Muscle of leg (tissue), 11 donors: ENCODE measurements around the gene TRAPPC4. TPM values are rescaled to one million over a fixed set of nuclear protein-coding genes. Genes with fewer than 3 reads are reported as not detected.
"Not testable (repeated sequence)": the region's sequence is repeated elsewhere in the genome, so short reads cannot be mapped to it uniquely, and the experiment has no call there.

ENCODE experiments used
- DNase-seq: peaks from one replicate; pipeline ENCODE4 v3.0.0; 2013
- H3K27ac ChIP-seq: one replicate; pipeline ENCODE4 v1.5.1; 2013; ENCODE audit warnings: mild to moderate bottlenecking, low read length, control low read depth
- H3K27me3 ChIP-seq: one replicate; pipeline ENCODE4 v1.6.1; 2013; ENCODE audit warnings: low read length; ENCODE audit not compliant: control insufficient read depth, insufficient read depth
- H3K36me3 ChIP-seq: one replicate; pipeline ENCODE4 v1.6.1; 2013; ENCODE audit warnings: low read length; ENCODE audit not compliant: control insufficient read depth, insufficient read depth
- H3K4me1 ChIP-seq: one replicate; pipeline ENCODE4 v1.6.1; 2013; ENCODE audit warnings: low read length; ENCODE audit not compliant: control insufficient read depth, insufficient read depth
- H3K4me3 ChIP-seq: one replicate; pipeline ENCODE4 v1.5.1; 2013; ENCODE audit warnings: low read length, control low read depth
- H3K9me3 ChIP-seq: replicated peaks from 2 replicates; pipeline ENCODE4 v1.6.1; 2013; ENCODE audit warnings: low read depth, low read length; ENCODE audit not compliant: control insufficient read depth
- WGBS: methylation state at CpG from one replicate; pipeline ENCODE4 v1.1.5; 2013; ENCODE audit warnings: missing lambda C conversion rate; ENCODE audit not compliant: insufficient coverage; 5-methylcytosine and 5-hydroxymethylcytosine counted together
- polyA plus RNA-seq, 8 donors: library from polyadenylated mRNA; unstranded; fragments of 120-200 nt; gene quantifications; one replicate each; pipeline versions ENCODE4 v1.2.1 to v1.2.3, GENCODE V29; 2013; ENCODE audit warnings: inconsistent platforms in 1 of 8, low replicate concordance in 1 of 8; ENCODE audit not compliant: insufficient read length in 8 of 8, insufficient read depth in 1 of 8
- total RNA-seq: library from RNA; stranded (reverse); fragments of 120-200 nt; gene quantifications from one replicate; pipeline ENCODE4 v1.2.4, GENCODE V29; 2013

The TRAPPC4 gene
- total and polyA plus RNA-seq, 9 donors: 41.9 to 56.3 (median 48.5) TPM

DNA sequence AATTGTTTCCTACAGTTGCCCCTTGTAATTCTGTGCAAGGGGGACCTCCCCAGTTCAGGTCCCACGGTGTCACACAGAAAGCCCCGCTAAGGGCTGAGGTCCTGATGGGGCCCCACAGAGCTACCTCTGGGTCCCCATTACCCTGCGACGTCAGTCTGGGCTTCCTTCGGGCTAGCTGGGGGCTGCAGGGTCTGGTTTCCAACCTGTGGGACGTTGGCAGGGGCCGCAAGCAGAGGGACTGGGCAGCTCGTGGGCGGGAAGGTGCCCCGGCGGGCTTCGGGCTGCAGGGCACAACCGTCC lies 11.4 kb downstream of the TRAPPC4 start:
- no peaks in the 10 kb centered on the region for H3K9me3 ChIP-seq
- no peak for DNase-seq
- peak overlapping the region; percentile 7 for H3K27ac ChIP-seq
- H3K27me3 ChIP-seq: no peaks in the 10 kb centered on the region
- peaks cover 32% of the 10 kb centered on the region for H3K36me3 ChIP-seq
- H3K4me1 ChIP-seq: peaks cover 22% of the 10 kb centered on the region
- 2% methylated on average over 13 of the region's 13 CpGs for WGBS
- peak overlapping the region; percentile 73 for H3K4me3 ChIP-seq

DNA sequence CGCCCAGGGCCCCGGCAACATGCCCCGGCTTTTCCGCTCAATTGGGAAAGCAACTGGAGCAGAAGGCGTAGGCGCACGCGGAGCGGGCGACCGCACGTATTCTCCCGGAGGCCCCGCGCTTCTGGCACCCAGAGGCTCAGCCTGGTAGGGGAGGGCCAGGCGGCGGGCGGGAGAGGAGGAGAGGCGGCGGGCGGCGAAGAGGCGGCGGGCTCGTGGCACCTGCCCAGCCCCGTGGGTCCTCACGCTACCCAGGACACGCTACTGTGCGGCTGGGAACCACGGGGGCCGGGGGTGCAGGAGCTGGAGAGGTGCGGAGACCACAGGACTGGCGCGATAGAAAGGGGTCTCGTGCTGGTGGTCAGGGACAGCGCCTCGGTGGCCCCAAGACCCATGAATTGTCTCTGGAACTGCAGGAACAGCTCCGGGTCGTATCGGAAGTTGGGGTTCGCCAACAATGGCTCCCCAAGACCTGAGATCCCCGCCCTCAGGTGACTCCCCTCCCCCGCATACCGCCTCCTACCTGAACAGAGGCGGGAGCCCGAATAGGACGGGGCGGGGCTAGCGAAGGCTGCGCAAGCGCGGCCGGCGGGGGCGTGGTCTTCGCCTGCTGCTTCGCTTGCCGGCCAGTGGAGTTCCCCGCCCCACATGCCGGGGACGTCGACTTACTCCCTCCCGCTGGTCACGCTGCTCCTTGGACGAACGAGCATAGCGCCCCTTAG lies 11.9 kb downstream of the TRAPPC4 start, which contains the start of gene SLC37A4:
TSS of gene SLC37A4 (minus strand) at position 549 of the 719 bp plus-strand sequence.
- H3K4me3 ChIP-seq: peak within 1 kb of the TSS; percentile 73
- peaks cover 22% of the 10 kb centered on the region for H3K4me1 ChIP-seq
- peaks cover 28% of the 10 kb centered on the region for H3K36me3 ChIP-seq
- no peaks in the 10 kb centered on the region for H3K27me3 ChIP-seq
- H3K9me3 ChIP-seq: no peaks in the 10 kb centered on the region
- under 1% methylated on average over 58 of the region's 67 CpGs for WGBS
- DNase-seq: peak; percentile 97
- peak within 1 kb of the TSS; percentile 7 for H3K27ac ChIP-seq

DNA sequence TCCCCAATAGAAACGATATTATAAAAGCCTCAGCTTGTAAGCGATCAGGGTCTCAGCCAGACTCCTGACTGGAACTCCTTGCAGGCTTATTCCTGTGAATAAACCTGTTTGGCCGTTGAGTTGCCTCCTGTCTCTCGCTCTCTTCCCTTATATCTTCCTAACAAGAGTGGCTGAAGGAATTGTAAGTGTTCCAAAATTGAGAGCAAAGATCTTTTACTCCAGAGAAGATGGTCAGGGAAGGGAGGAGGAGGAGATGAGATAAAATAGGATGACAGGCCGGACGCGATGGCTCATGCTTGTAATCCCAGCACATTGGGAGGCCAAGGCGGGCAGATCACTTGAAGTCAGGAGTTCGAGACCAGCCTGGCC lies 13.3 kb downstream of the TRAPPC4 start:
- no peak for DNase-seq
- Histone ChIP-seq H3K4me1 (peaks cover 22% of the 10 kb centered on the region), H3K27me3 (no peaks in the 10 kb centered on the region), H3K27ac (no peak overlapping the region), H3K4me3 (no peak overlapping the region), H3K36me3 (peaks cover 16% of the 10 kb centered on the region), H3K9me3 (no peaks in the 10 kb centered on the region)
- 89% methylated on average over 6 of the region's 9 CpGs for WGBS

DNA sequence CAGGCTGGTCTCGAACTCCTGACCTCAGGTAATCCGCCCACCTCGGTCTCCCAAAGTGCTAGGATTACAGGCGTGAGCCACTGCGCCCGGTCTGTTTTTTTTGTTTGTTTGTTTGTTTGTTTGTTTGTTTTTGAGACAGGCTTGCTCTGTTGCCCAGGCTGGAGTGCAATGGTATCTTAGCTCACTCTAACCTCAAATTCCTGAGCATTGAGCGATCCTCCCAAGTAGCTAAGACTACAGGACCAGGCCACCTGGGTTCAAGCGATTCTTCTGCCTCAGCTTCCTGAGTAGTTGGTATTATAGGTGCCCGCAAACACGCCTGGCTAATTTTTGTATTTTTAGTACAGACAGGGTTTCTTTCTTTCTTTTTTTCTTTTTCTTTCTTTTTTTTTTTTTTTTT lies 14.9 kb downstream of the TRAPPC4 start:
- DNase-seq, H3K4me3 ChIP-seq, H3K9me3 ChIP-seq, H3K36me3 ChIP-seq, H3K27ac ChIP-seq, H3K27me3 ChIP-seq: not testable (repeated sequence)
- 80% methylated on average over 4 of the region's 10 CpGs for WGBS
- peaks cover 13% of the 10 kb centered on the region for H3K4me1 ChIP-seq

DNA sequence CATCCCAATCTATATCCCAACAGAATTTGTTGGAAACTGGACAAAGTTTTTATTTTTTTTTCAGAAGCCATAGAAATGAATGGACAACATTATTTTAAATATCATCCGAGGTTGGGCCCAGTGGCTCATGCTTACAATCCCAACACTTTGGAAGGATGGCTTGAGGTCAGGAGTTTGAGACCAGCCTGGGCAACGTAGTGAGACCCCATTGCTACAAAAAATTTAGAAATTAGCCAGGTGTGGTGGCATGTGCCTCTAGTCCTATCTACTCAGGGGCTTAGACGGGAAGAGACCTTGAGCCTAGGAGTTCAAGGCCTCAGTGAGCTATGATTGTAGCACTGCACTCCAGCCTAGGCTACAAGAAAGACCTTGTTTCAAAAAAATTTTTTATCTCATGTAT lies 16.2 kb downstream of the TRAPPC4 start:
- Histone ChIP-seq H3K27me3 (no peaks in the 10 kb centered on the region), H3K36me3 (no peaks in the 10 kb centered on the region), H3K4me3 (no peak overlapping the region), H3K4me1 (peaks cover 7% of the 10 kb centered on the region), H3K27ac (no peak overlapping the region), H3K9me3 (no peaks in the 10 kb centered on the region)
- no CpG with 5 or more reads among the region's 3 CpGs for WGBS
- DNase-seq: no peak

DNA sequence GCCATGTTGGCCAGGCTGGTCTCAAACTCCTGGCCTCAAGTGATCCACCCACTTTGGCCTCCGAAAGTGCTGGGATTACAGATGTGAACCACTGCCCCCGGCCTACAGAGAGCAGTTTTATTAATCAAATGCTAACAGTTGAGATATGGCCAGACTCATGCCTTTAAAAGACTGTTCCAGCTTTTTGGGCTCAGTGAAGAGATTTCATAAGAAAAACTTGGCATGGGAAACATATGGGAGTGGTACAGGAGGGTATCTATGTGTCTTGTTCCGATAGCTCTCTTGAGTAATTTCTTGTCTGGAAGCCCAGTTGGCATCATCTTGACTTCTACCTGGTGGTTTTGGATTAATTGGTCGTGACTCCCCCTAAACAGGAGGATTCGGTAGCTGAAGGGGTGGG lies 20.3 kb downstream of the TRAPPC4 start:
- no peak overlapping the region for H3K27ac ChIP-seq
- WGBS: 92% methylated on average over 4 of the region's 5 CpGs
- no peak overlapping the region for H3K4me3 ChIP-seq
- H3K27me3 ChIP-seq: no peaks in the 10 kb centered on the region
- no peaks in the 10 kb centered on the region for H3K4me1 ChIP-seq
- no peaks in the 10 kb centered on the region for H3K9me3 ChIP-seq
- no peak for DNase-seq
- no peaks in the 10 kb centered on the region for H3K36me3 ChIP-seq

DNA sequence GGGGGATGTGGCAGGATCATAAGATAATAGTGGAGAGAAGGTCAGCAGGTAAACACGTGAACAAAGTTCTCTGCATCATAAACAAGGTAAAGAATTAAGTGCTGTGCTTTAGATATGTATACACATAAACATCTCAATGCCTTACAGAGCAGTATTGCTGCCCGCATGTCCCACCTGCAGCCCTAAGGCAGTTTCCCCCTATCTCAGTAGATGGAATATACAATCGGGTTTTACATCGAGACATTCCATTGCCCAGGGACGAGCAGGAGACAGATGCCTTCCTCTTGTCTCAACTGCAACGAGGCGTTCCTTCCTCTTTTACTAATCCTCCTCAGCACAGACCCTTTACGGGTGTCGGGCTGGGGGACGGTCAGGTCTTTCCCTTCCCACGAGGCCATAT lies 20.9 kb downstream of the TRAPPC4 start:
- not testable (repeated sequence) for DNase-seq, H3K9me3 ChIP-seq, H3K4me1 ChIP-seq, H3K36me3 ChIP-seq, H3K4me3 ChIP-seq, H3K27me3 ChIP-seq, H3K27ac ChIP-seq
- no CpG with 5 or more reads among the region's 11 CpGs for WGBS

DNA sequence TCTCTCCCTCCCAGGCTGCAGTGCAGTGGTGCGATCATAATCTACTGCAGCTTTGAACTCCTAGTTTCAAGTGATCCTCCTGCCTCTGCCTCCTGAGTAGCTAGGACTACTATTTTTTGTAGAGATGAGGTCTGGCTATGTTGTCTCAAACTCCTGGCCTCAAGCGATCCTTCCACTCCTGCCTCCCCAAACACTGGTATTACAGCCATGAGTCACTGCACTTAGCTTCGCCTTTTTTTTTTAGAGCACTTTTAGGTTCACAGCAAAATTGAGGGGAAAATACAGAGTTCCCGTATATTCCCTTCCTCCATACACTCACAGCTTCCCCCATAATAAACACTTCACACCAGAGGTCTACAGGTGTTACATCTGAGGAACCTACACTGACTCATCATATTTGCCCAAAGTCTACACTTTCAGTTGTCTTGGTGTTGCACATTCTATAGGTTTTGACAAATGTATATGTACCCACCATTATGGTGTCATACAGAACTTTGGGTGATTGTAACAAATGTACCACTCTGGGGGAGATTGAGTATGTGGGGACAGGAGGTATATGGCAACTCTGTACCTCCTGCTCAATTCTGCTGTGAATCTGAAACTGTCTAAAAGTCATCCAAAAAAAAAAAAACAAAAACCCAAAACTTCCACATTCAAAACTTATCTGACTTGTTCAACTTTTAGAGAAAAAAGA lies 23.4 kb downstream of the TRAPPC4 start:
- peaks cover 23% of the 10 kb centered on the region for H3K36me3 ChIP-seq
- 82% methylated on average over 3 of the region's 4 CpGs for WGBS
- H3K4me3 ChIP-seq: no peak overlapping the region
- DNase-seq: no peak
- no peaks in the 10 kb centered on the region for H3K27me3 ChIP-seq
- no peaks in the 10 kb centered on the region for H3K9me3 ChIP-seq
- H3K4me1 ChIP-seq: no peaks in the 10 kb centered on the region
- no peak overlapping the region for H3K27ac ChIP-seq

DNA sequence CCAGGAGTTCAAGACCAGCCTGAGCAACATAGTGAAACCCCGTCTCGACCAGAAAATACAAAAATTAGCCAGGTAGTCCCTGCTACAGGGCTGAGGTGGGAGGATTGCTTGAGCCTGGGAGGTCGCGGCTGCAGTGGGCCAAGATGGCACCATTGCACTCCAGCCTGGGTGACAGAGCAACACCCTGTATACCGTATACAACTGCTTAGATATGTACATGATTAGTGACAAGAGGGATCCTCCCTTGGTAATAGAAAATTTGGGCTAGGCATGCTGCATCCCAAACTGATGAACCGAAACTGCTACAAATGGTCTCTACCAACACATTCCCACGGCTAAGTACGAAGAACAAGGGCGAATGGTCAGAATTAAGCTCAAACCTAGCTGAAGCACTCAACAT lies 24.4 kb downstream of the TRAPPC4 start:
- Histone ChIP-seq H3K4me3 (no peak overlapping the region), H3K27me3 (no peaks in the 10 kb centered on the region), H3K4me1 (no peaks in the 10 kb centered on the region), H3K36me3 (peaks cover 32% of the 10 kb centered on the region), H3K27ac (no peak overlapping the region), H3K9me3 (no peaks in the 10 kb centered on the region)
- 86% methylated on average over 3 of the region's 9 CpGs for WGBS
- no peak for DNase-seq

DNA sequence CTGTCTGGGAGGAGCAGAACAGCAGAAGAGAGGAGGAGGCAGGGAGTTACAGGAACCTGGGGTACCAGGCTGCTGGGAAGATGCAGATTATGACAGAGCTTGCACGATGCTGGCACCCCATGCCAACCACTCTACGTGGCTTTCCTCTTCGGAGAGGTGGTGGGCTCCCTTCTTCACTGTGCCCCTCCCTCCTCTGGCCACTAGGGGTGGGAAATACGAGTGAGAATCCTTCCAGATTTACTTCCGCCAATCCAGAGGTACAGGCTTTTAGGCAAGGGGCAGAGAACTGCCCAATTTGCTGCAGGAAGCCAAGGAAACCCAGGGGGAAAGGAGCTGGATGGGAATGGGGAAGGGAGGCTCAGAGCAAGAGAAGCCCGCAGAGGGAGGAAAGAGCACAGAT lies 26.1 kb downstream of the TRAPPC4 start:
- Histone ChIP-seq H3K9me3 (no peaks in the 10 kb centered on the region), H3K4me3 (no peak overlapping the region), H3K27ac (no peak overlapping the region), H3K4me1 (no peaks in the 10 kb centered on the region), H3K36me3 (peaks cover 50% of the 10 kb centered on the region), H3K27me3 (no peaks in the 10 kb centered on the region)
- no peak for DNase-seq
- WGBS: 100% methylated on average over 1 of the region's 6 CpGs
